GM12874 (cell line): ENCODE data around the gene GRM5.
"Not testable (repeated sequence)": the region's sequence is repeated elsewhere in the genome, so short reads cannot be mapped to it uniquely, and the experiment has no call there.

Experiments used
- TF ChIP-seq, protein P1 (sequence below): IDR thresholded peaks from 2 replicates; pipeline ENCODE4 v1.5.1; 2011; ENCODE audit warnings: low read depth, mild to moderate bottlenecking, control low read depth, low read length, moderate library complexity; ENCODE audit not compliant: insufficient read depth

Gene GRM5

DNA sequence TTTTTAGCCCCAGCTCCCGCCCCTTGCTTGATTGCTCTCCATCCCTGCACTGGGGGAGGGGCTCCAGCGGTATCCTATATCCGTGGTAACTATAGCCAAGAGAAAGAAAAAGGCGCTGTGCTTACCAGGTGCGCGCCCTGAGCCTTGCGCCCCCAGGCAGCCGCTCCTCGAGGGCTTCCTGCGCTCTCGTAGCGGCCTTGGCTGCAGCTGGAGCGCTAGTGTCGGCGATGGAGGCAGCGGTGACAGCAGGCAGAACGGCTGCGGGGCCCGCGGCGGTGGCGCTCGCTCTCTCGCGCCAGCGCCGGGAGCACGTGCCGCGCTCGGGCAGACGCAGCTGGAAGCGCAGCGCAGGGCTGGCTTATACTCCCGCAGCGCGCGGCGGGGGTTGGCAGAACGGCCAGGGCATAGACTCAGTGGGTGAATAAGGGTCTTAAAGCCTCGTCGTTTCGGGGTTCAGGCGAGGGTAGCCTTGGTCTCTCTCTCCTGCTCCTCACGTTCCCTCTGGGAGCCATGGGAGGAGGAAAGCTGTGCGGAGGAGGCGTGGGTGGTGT lies at the start of gene GRM5:
TSS of gene GRM5 (minus strand) at position 332 of the 551 bp plus-strand sequence. CDS start 18,110 bp downstream, outside the sequence.
- TF ChIP-seq, protein P1, sequence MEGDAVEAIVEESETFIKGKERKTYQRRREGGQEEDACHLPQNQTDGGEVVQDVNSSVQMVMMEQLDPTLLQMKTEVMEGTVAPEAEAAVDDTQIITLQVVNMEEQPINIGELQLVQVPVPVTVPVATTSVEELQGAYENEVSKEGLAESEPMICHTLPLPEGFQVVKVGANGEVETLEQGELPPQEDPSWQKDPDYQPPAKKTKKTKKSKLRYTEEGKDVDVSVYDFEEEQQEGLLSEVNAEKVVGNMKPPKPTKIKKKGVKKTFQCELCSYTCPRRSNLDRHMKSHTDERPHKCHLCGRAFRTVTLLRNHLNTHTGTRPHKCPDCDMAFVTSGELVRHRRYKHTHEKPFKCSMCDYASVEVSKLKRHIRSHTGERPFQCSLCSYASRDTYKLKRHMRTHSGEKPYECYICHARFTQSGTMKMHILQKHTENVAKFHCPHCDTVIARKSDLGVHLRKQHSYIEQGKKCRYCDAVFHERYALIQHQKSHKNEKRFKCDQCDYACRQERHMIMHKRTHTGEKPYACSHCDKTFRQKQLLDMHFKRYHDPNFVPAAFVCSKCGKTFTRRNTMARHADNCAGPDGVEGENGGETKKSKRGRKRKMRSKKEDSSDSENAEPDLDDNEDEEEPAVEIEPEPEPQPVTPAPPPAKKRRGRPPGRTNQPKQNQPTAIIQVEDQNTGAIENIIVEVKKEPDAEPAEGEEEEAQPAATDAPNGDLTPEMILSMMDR: not testable (repeated sequence)

- TF ChIP-seq, protein P1: peak; percentile 51
Observed at GRCh38 chr11:89097956-89098355, 32.2 kb upstream of the GRM5 start.

GRCh38 chr11:89067264-89067663 lies 1.5 kb upstream of the GRM5 start:
- TF ChIP-seq, protein P1: no peak

DNA sequence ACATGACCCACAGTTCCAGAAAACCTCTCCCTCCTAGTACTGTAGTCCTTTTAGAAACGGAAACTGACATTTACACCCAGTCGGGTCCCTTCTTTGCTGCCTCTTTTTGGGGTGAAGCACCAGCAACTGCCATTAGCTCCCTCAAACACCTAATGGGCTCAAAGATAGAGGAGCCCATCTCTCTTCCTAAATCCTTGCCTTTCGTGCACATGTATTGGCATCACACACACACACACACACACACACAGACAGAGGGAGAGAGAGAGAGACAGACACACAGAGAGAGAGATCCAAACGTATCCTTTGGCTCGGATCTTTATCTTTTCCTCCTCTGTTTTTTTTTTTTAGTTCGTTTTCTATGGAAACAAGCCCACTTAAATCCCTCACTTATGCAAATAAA lies 716 bp downstream of the GRM5 start:
- TF ChIP-seq, protein P1: no peak

DNA sequence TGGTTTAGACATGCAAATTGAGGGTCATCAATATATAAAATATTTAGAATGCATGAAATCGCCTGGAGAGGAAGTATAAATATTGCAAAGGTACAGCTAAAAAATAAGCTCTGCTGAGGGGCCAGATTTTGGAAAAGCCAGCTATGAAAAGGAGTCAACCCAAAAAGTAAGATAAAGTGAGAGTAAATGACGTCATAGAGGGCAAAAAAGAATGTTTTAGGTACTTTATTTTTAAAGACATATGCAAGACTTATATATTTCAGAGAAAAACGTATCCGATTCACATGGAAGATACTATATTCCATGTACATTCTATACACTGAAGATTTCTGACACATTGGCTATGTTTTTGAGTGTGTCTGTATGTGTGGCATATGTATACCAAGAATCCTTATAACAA lies 13.6 kb downstream of the GRM5 start:
- TF ChIP-seq, protein P1: no peak

GRCh38 chr11:89021339-89021738 lies 44.4 kb downstream of the GRM5 start:
- TF ChIP-seq, protein P1: no peak

DNA sequence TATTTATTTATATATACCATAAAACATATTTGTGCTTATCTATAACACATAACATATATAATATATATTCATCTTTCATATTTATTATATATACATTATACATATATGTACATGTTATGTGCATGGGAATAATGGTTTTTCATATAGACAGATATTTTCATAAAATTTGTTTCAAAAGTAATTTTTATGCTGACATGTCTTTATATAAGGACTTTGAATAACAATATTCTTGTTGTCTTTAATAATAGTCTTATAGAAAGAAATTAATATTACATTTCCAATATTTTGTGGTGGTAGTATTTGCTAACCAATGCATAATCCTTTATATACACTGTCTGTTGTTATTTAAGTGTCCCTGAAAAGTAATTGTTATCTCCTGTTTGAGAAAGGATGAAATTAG lies 49.6 kb downstream of the GRM5 start:
- TF ChIP-seq, protein P1: no peak
